Neural cell (in vitro differentiated cells): ENCODE measurements around the gene TPSG1. TPM values are rescaled to one million over a fixed set of nuclear protein-coding genes. Genes with fewer than 3 reads are reported as not detected.
"Not testable (repeated sequence)": the region's sequence is repeated elsewhere in the genome, so short reads cannot be mapped to it uniquely, and the experiment has no call there.

Source experiments
- H2AFZ ChIP-seq: fragments of 200-600, 300-800 bp; sonication (generic), shearing (Covaris generic); 2 replicates; pipeline ENCODE4 v1.6.0; 2014; ENCODE audit warnings: low read depth, mild to moderate bottlenecking, antibody characterized with exemption, low read length, moderate library complexity
- H3F3A ChIP-seq: fragments of 200-600 bp; shearing (Covaris generic); 2 replicates; pipeline ENCODE4 v1.6.1; 2016; ENCODE audit warnings: mild to moderate bottlenecking, moderate library complexity, mixed read lengths, antibody characterized with exemption, low read length; ENCODE audit not compliant: insufficient read depth, poor library complexity, severe bottlenecking
- H3K27ac ChIP-seq: fragments of 200-600, 300-800 bp; sonication (generic), shearing (Covaris generic); 2 replicates; pipeline ENCODE4 v1.5.1; 2014; ENCODE audit warnings: mild to moderate bottlenecking, low read length, moderate library complexity
- H3K27me3 ChIP-seq: fragments of 300-800, 200-600 bp; sonication (generic), shearing (Covaris generic); 2 replicates; pipeline ENCODE4 v1.6.0; 2014; ENCODE audit warnings: mild to moderate bottlenecking, low read depth, low read length, moderate library complexity; ENCODE audit not compliant: insufficient read depth
- H3K36me3 ChIP-seq: fragments of 300-800, 200-600 bp; sonication (generic), shearing (Covaris generic); 2 replicates; pipeline ENCODE4 v1.5.1; 2014; ENCODE audit warnings: mild to moderate bottlenecking, antibody characterized with exemption, low read length, moderate library complexity; ENCODE audit not compliant: insufficient read depth
- H3K4me2 ChIP-seq: fragments of 300-800, 200-600 bp; sonication (generic), shearing (Covaris generic); 2 replicates; pipeline ENCODE4 v1.6.0; 2014; ENCODE audit warnings: mild to moderate bottlenecking, low read length
- H3K4me3 ChIP-seq: fragments of 300-800, 200-600 bp; sonication (generic), shearing (Covaris generic); 2 replicates; pipeline ENCODE4 v1.5.1; 2014; ENCODE audit warnings: mild to moderate bottlenecking, low read length, moderate library complexity
- H3K79me2 ChIP-seq: fragments of 200-600 bp; shearing (Covaris generic); replicated peaks from 2 replicates; pipeline ENCODE4 v1.6.0; 2014; ENCODE audit warnings: mild to moderate bottlenecking, low read length, moderate library complexity; ENCODE audit not compliant: insufficient read depth
- H3K9ac ChIP-seq: fragments of 300-800, 200-600 bp; sonication (generic), shearing (Covaris generic); 2 replicates; pipeline ENCODE4 v1.6.1; 2016; ENCODE audit warnings: mild to moderate bottlenecking, low read length, mixed read lengths
- H3K9me2 ChIP-seq: fragments of 200-600 bp; shearing (Covaris generic); 2 replicates; pipeline ENCODE4 v1.6.1; 2016; ENCODE audit warnings: mild to moderate bottlenecking, low read length, mixed read lengths; ENCODE audit not compliant: insufficient read depth
- H3K9me3 ChIP-seq: fragments of 200-600, 300-800 bp; sonication (generic), shearing (Covaris generic); 2 replicates; pipeline ENCODE4 v1.6.1; 2016; ENCODE audit warnings: mild to moderate bottlenecking, mixed run types, low read length, moderate library complexity, mixed read lengths
- H4K20me1 ChIP-seq: fragments of 200-600 bp; shearing (Covaris generic); 2 replicates; pipeline ENCODE4 v1.6.1; 2016; ENCODE audit warnings: mild to moderate bottlenecking, mixed run types; ENCODE audit not compliant: insufficient read depth
- EP300 ChIP-seq: fragments of 450-650 bp; conservative IDR thresholded peaks from 2 replicates; pipeline ENCODE4 v1.6.1; 2014; ENCODE audit warnings: antibody characterized with exemption, mild to moderate bottlenecking, moderate library complexity; ENCODE audit not compliant: poor library complexity, severe bottlenecking
- EZH2 ChIP-seq: fragments of 200-600, 300-800 bp; shearing (Covaris generic), sonication (generic); IDR thresholded peaks from 2 replicates; pipeline ENCODE4 v1.6.1; 2014; ENCODE audit warnings: antibody characterized with exemption, low read length, borderline replicate concordance, mild to moderate bottlenecking; ENCODE audit not compliant: insufficient read depth, poor library complexity, severe bottlenecking
- MXI1 ChIP-seq: fragments of 450-650 bp; conservative IDR thresholded peaks from 2 replicates; pipeline ENCODE4 v1.6.1; 2014; ENCODE audit warnings: antibody characterized with exemption, mild to moderate bottlenecking; ENCODE audit not compliant: poor library complexity, severe bottlenecking
- POLR2AphosphoS5 ChIP-seq: IDR thresholded peaks from 2 replicates; pipeline ENCODE4 v1.6.1; 2012
- RAD21 ChIP-seq: fragments of 450-650 bp; conservative IDR thresholded peaks from 2 replicates; pipeline ENCODE4 v1.6.1; 2014; ENCODE audit warnings: antibody characterized with exemption, mild to moderate bottlenecking, moderate library complexity
- SMC3 ChIP-seq: fragments of 450-650 bp; conservative IDR thresholded peaks from 2 replicates; pipeline ENCODE4 v1.6.1; 2014; ENCODE audit warnings: antibody characterized with exemption, mild to moderate bottlenecking, moderate library complexity; ENCODE audit not compliant: poor library complexity
- TAF1 ChIP-seq: IDR thresholded peaks from 2 replicates; pipeline ENCODE4 v1.6.1; 2012; ENCODE audit warnings: low read depth
- polyA plus RNA-seq: library from polyadenylated mRNA; depleted of rRNA; stranded (reverse); fragments of >200 nt; gene quantifications from 2 replicates; pipeline ENCODE4 v1.2.3, GENCODE V29; 2014
- TF ChIP-seq, protein P1 (sequence below): fragments of 450-650 bp; IDR thresholded peaks from 2 replicates; pipeline ENCODE4 v1.5.1; 2014; ENCODE audit warnings: antibody characterized with exemption, mild to moderate bottlenecking, moderate library complexity; ENCODE audit not compliant: poor library complexity, severe bottlenecking
- TF ChIP-seq, protein P2 (sequence below): IDR thresholded peaks from 2 replicates; pipeline ENCODE4 v1.6.1; 2012; ENCODE audit warnings: borderline replicate concordance

Gene TPSG1
- polyA plus RNA-seq, 1 donor from 2014 or later = not detected

DNA sequence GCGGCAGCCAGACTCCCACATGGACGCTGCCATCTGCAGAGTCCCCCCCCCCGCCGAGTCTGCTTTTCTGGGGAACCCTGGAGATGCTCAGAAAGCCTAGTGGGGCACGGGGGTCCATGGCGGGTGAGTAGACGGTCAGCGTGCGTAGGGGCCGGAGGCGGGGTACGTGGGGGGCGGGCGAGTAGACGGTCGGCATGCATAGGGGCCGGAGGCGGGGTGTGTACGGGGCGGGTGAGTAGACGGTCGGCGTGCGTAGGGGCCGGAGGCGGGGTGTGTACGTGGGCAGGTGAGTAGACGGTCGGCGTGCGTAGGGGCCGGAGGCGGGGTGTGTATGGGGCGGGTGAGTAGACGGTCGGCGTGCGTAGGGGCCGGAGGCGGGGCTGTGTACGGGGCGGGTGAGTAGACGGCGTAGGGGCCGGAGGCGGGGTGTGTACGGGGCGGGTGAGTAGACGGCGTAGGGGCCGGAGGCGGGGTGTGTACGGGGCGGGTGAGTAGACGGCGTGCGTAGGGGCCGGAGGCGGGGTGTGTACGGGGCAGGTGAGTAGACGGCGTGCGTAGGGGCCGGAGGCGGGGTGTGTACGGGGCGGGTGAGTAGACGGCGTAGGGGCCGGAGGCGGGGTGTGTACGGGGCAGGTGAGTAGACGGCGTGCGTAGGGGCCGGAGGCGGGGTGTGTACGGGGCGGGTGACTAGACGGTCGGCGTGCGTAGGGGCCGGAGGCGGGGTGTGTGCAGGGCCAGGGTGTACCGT, 39.4 kb downstream of the TPSG1 start:
- H3K9me2 ChIP-seq, H3K4me2 ChIP-seq, H3F3A ChIP-seq, H4K20me1 ChIP-seq, H3K79me2 ChIP-seq, H2AFZ ChIP-seq, H3K36me3 ChIP-seq, H3K4me3 ChIP-seq, H3K27me3 ChIP-seq, H3K27ac ChIP-seq, H3K9me3 ChIP-seq, H3K9ac ChIP-seq: not testable (repeated sequence)

DNA sequence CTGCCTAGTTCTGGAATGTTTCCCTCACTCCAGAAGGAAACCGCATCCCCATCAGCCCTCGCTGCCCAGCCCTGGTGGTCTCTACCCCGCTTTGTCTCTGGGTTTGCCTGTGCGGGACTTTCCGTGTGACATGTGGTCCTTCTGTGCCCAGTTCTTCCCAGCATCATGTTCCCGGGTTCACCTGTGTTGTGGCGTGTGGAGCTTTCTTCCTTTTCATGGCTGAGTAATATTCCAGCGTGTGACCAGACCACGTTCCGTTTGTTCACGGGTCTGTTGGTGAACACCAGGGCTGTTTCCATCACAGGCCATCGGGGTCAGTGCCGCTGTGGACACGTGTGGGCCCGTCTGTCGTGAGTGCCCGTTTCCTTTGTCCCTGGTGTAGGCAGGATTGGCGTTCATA, 40.1 kb downstream of the TPSG1 start:
- H3K27me3 ChIP-seq = no peaks in the 10 kb centered on the region
- TF ChIP-seq, protein P1, sequence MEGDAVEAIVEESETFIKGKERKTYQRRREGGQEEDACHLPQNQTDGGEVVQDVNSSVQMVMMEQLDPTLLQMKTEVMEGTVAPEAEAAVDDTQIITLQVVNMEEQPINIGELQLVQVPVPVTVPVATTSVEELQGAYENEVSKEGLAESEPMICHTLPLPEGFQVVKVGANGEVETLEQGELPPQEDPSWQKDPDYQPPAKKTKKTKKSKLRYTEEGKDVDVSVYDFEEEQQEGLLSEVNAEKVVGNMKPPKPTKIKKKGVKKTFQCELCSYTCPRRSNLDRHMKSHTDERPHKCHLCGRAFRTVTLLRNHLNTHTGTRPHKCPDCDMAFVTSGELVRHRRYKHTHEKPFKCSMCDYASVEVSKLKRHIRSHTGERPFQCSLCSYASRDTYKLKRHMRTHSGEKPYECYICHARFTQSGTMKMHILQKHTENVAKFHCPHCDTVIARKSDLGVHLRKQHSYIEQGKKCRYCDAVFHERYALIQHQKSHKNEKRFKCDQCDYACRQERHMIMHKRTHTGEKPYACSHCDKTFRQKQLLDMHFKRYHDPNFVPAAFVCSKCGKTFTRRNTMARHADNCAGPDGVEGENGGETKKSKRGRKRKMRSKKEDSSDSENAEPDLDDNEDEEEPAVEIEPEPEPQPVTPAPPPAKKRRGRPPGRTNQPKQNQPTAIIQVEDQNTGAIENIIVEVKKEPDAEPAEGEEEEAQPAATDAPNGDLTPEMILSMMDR = no peak
- TF ChIP-seq, protein P2, sequence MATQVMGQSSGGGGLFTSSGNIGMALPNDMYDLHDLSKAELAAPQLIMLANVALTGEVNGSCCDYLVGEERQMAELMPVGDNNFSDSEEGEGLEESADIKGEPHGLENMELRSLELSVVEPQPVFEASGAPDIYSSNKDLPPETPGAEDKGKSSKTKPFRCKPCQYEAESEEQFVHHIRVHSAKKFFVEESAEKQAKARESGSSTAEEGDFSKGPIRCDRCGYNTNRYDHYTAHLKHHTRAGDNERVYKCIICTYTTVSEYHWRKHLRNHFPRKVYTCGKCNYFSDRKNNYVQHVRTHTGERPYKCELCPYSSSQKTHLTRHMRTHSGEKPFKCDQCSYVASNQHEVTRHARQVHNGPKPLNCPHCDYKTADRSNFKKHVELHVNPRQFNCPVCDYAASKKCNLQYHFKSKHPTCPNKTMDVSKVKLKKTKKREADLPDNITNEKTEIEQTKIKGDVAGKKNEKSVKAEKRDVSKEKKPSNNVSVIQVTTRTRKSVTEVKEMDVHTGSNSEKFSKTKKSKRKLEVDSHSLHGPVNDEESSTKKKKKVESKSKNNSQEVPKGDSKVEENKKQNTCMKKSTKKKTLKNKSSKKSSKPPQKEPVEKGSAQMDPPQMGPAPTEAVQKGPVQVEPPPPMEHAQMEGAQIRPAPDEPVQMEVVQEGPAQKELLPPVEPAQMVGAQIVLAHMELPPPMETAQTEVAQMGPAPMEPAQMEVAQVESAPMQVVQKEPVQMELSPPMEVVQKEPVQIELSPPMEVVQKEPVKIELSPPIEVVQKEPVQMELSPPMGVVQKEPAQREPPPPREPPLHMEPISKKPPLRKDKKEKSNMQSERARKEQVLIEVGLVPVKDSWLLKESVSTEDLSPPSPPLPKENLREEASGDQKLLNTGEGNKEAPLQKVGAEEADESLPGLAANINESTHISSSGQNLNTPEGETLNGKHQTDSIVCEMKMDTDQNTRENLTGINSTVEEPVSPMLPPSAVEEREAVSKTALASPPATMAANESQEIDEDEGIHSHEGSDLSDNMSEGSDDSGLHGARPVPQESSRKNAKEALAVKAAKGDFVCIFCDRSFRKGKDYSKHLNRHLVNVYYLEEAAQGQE = no peak
- no peak for TF ChIP-seq SMC3
- no peak for TF ChIP-seq MXI1
- TF ChIP-seq POLR2AphosphoS5 = no peak
- TF ChIP-seq EP300 = no peak
- TF ChIP-seq RAD21 = no peak
- no peak for TF ChIP-seq TAF1
- TF ChIP-seq EZH2 = no peak
- no peaks in the 10 kb centered on the region for H3F3A ChIP-seq
- H3K36me3 ChIP-seq = no peaks in the 10 kb centered on the region
- H3K9me2 ChIP-seq = no peaks in the 10 kb centered on the region
- no peak overlapping the region for H3K4me3 ChIP-seq
- no peaks in the 10 kb centered on the region for H4K20me1 ChIP-seq
- no peak overlapping the region for H2AFZ ChIP-seq
- H3K9ac ChIP-seq = no peak overlapping the region
- no peaks in the 10 kb centered on the region for H3K9me3 ChIP-seq
- H3K27ac ChIP-seq = no peak overlapping the region
- no peaks in the 10 kb centered on the region for H3K79me2 ChIP-seq
- H3K4me2 ChIP-seq = no peak overlapping the region
